GM18519 (cell line): Measurements from ENCODE around the gene HPS3.

Source experiments
- ATAC-seq: cut with Tn5 transposase; IDR thresholded peaks from one replicate; pipeline ENCODE4 v1.9.1; 2021; ENCODE audit warnings: mild to moderate bottlenecking, moderate library complexity; ENCODE audit not compliant: unreplicated experiment, low FRiP score

HPS3 gene

DNA sequence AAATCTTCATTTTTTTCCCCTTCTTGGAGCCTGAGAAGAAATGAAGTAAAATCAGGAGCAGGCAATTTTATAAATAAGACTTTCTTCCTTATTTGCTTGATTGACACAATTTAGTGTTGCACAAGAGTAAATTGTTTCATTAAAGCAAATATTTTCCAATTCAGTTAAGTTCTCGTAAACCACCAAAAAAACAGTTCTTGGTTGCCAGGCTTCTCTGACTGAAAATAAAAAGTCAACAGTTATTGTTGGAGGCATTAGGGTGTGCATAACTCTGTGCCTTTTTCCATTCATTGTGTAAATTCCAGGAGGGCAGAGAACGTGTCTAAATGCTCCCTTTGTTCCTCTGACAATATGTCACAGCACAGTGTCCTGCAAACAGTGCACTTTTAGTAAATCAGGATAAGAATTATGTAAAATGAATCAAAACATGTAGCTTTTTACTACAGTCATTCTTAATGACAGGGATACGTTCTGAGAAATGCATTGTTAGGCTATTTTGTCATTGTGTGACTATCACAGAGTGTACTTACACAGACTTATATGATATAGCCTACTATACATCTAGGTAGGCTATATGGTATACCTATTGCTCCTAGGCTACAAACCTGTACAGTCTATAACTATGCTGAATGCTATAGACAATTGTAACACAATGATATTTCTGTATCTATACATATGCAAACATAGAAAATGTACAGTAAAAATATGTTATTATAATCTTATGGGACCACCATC is 92.5 kb downstream of the HPS3 start, which contains the start of gene CP:
Gene CP (minus strand): TSS at position 47 of the 735 bp plus-strand sequence. CDS start 37 bp downstream, at position 10.
- ATAC-seq, result no peak
